GM23338 (cell line): ENCODE measurements around the gene KIF2A. TPM values are rescaled to one million over a fixed set of nuclear protein-coding genes. Genes with fewer than 3 reads are reported as not detected.

ENCODE experiments used
- ATAC-seq: fragments of 200-7000 bp; cut with Tn5 transposase; 3 replicates; pipeline ENCODE4 v1.9.1; 2020
- DNase-seq: peaks from one replicate; pipeline ENCODE4 v3.0.0-alpha.2; 2015; ENCODE audit warnings: low spot score
- H2AFZ ChIP-seq: fragments of 200-600 bp; sonication (generic); 2 replicates; pipeline ENCODE4 v1.8.0; 2016; ENCODE audit warnings: antibody characterized with exemption, mild to moderate bottlenecking, moderate library complexity
- H3F3A ChIP-seq: fragments of 200-600 bp; sonication (generic); replicated peaks from 2 replicates; pipeline ENCODE4 v1.8.0; 2017; ENCODE audit warnings: antibody characterized with exemption, mixed run types, low read depth
- H3K27ac ChIP-seq: fragments of 200-600 bp; sonication (generic); 2 replicates; pipeline ENCODE4 v1.6.1; 2016; ENCODE audit warnings: low read depth
- H3K27me3 ChIP-seq: fragments of 200-600 bp; sonication (generic); 2 replicates; pipeline ENCODE4 v1.8.0; 2016; ENCODE audit warnings: mild to moderate bottlenecking, mixed run types, moderate library complexity; ENCODE audit not compliant: insufficient read depth
- H3K36me3 ChIP-seq: fragments of 200-600 bp; sonication (generic); 2 replicates; pipeline ENCODE4 v1.8.0; 2016; ENCODE audit warnings: mild to moderate bottlenecking; ENCODE audit not compliant: insufficient read depth
- H3K4me1 ChIP-seq: fragments of 200-600 bp; sonication (generic); 2 replicates; pipeline ENCODE4 v1.8.0; 2016; ENCODE audit warnings: mild to moderate bottlenecking, moderate library complexity; ENCODE audit not compliant: insufficient read depth
- H3K4me2 ChIP-seq: fragments of 200-600 bp; sonication (generic); 2 replicates; pipeline ENCODE4 v1.7.1; 2017; ENCODE audit warnings: mixed run types
- H3K4me3 ChIP-seq: fragments of 200-600 bp; sonication (generic); 2 replicates; pipeline ENCODE4 v1.6.1; 2016; ENCODE audit warnings: mixed run types
- H3K79me2 ChIP-seq: fragments of 200-600 bp; sonication (generic); replicated peaks from 2 replicates; pipeline ENCODE4 v1.8.0; 2017; ENCODE audit warnings: mild to moderate bottlenecking; ENCODE audit not compliant: insufficient read depth
- H3K9me2 ChIP-seq: fragments of 200-600 bp; sonication (generic); 2 replicates; pipeline ENCODE4 v1.8.0; 2017; ENCODE audit not compliant: insufficient read depth
- H4K20me1 ChIP-seq: fragments of 200-600 bp; sonication (generic); replicated peaks from 2 replicates; pipeline ENCODE4 v1.8.0; 2017; ENCODE audit warnings: mild to moderate bottlenecking; ENCODE audit not compliant: insufficient read depth
- H3K27ac Mint-ChIP-seq: 2 replicates; pipeline ENCODE4 v1.8.0; 2020; ENCODE audit warnings: inconsistent platforms, mild to moderate bottlenecking, moderate library complexity, mixed read lengths
- H3K27me3 Mint-ChIP-seq: 3 replicates; pipeline ENCODE4 v1.8.0; 2022; ENCODE audit warnings: low read depth, mild to moderate bottlenecking, moderate library complexity, mixed read lengths, inconsistent platforms; ENCODE audit not compliant: insufficient read depth, poor library complexity
- H3K36me3 Mint-ChIP-seq: 3 replicates; pipeline ENCODE4 v1.8.0; 2021; ENCODE audit warnings: low read depth, mild to moderate bottlenecking, inconsistent platforms, moderate library complexity, mixed read lengths
- H3K4me1 Mint-ChIP-seq: 3 replicates; pipeline ENCODE4 v1.8.0; 2020; ENCODE audit warnings: mild to moderate bottlenecking, inconsistent platforms, mixed read lengths
- H3K4me3 Mint-ChIP-seq: 3 replicates; pipeline ENCODE4 v1.8.0; 2021; ENCODE audit warnings: moderate library complexity, mild to moderate bottlenecking, inconsistent platforms, mixed read lengths
- H3K9me3 Mint-ChIP-seq: 3 replicates; pipeline ENCODE4 v1.8.0; 2020; ENCODE audit warnings: moderate library complexity, mild to moderate bottlenecking, inconsistent platforms, mixed read lengths
- CTCF ChIP-seq, 2 experiments: fragments of 200-600 bp in 1 of 2; sonication (generic) in 1 of 2; conservative IDR thresholded peaks; 2 replicates each; pipeline versions ENCODE4 v1.5.1 to v1.6.1; 2016 to 2017; ENCODE audit warnings: antibody characterized with exemption in 2 of 2, low read depth in 2 of 2, mild to moderate bottlenecking in 2 of 2, moderate library complexity in 1 of 2
- ETS1 ChIP-seq: IDR thresholded peaks from 2 replicates; pipeline ENCODE4 v1.6.1; 2016; ENCODE audit warnings: antibody characterized with exemption
- EZH2 ChIP-seq: fragments of 200-600 bp; sonication (generic); IDR thresholded peaks from one replicate; pipeline ENCODE4 v1.8.0; 2017; ENCODE audit warnings: antibody characterized with exemption, mild to moderate bottlenecking, low read depth; ENCODE audit not compliant: unreplicated experiment
- EZH2phosphoT487 ChIP-seq: fragments of 200-600 bp; sonication (generic); IDR thresholded peaks from one replicate; pipeline ENCODE4 v1.8.1; 2018; ENCODE audit warnings: antibody characterized with exemption; ENCODE audit not compliant: unreplicated experiment
- JUNB ChIP-seq: IDR thresholded peaks from one replicate; pipeline ENCODE4 v1.6.1; 2016; ENCODE audit warnings: antibody characterized with exemption; ENCODE audit not compliant: unreplicated experiment
- NANOG ChIP-seq: IDR thresholded peaks from 2 replicates; pipeline ENCODE4 v1.6.1; 2016; ENCODE audit warnings: antibody characterized with exemption, borderline replicate concordance
- REST ChIP-seq: IDR thresholded peaks from one replicate; pipeline ENCODE4 v1.6.1; 2018; ENCODE audit warnings: antibody characterized with exemption; ENCODE audit not compliant: unreplicated experiment
- STAT1 ChIP-seq: IDR thresholded peaks from one replicate; pipeline ENCODE4 v1.6.1; 2016; ENCODE audit warnings: antibody characterized with exemption; ENCODE audit not compliant: unreplicated experiment
- ZNF114 ChIP-seq: fragments of 250-450 bp; sonication (Bioruptor Pico); IDR thresholded peaks from 2 replicates; pipeline ENCODE4 v1.5.0; 2020; ENCODE audit warnings: mild to moderate bottlenecking, moderate library complexity
- ZNF331 ChIP-seq: fragments of 250-450 bp; sonication (Bioruptor Pico); IDR thresholded peaks from 2 replicates; pipeline ENCODE4 v1.5.0; 2020; ENCODE audit warnings: low read depth, mild to moderate bottlenecking, moderate library complexity
- polyA plus RNA-seq: library from polyadenylated mRNA; unstranded; fragments of >200 nt; fragmentation: Nextera tagmentation; extraction: Ambion mirVana; gene quantifications from 2 replicates; pipeline ENCODE4 v1.2.1, GENCODE V29; 2016
- total RNA-seq: library from RNA; depleted of rRNA; stranded (reverse); fragments of >200 nt; shearing (Covaris generic); gene quantifications from 2 replicates; pipeline ENCODE4 v1.2.3, GENCODE V29; 2014

KIF2A gene
- total and polyA plus RNA-seq, 2 experiments from 2014 or later: 120 to 122 TPM

GRCh38 chr5:62309107-62309506, 3.1 kb downstream of the KIF2A start:
- Histone ChIP-seq H4K20me1 (peaks cover 42% of the 10 kb centered on the region), H2AFZ (no peak overlapping the region), H3K27me3 (no peaks in the 10 kb centered on the region), H3K79me2 (peaks cover 73% of the 10 kb centered on the region), H3K27ac (no peak overlapping the region), H3K4me1 (peaks cover 14% of the 10 kb centered on the region), H3K4me3 (no peak overlapping the region), H3K4me2 (no peak overlapping the region), H3F3A (peaks cover 7% of the 10 kb centered on the region), H3K36me3 (no peaks in the 10 kb centered on the region), H3K9me2 (no peaks in the 10 kb centered on the region)
- DNase-seq (no peak), ATAC-seq (no peak)
- no peak overlapping the region for H3K4me3 Mint-ChIP-seq
- H3K4me1 Mint-ChIP-seq: peaks cover 48% of the 10 kb centered on the region
- H3K27me3 Mint-ChIP-seq: peaks cover 8% of the 10 kb centered on the region
- H3K9me3 Mint-ChIP-seq: 0 out of 3 replicates have a peak, but pooled peaks cover 3% of the 10 kb centered on the region
- TF ChIP-seq ZNF331 (no peak), EZH2 (no peak), ETS1 (no peak), STAT1 (no peak), NANOG (no peak), REST (no peak), JUNB (no peak), CTCF (conservative IDR thresholded peaks at IDR 0.05; ENCODE audit: low read depth in 2 of 2) (no peak), EZH2phosphoT487 (no peak), ZNF114 (CRISPR knock-in tag) (no peak)
- peaks cover 19% of the 10 kb centered on the region for H3K36me3 Mint-ChIP-seq
- H3K27ac Mint-ChIP-seq: no peak overlapping the region
